Measurements from ENCODE around the gene CLDN11.

- TF ChIP-seq CTCF (IDR thresholded peaks at IDR 0.05) (no peak), RCOR1 (IDR thresholded peaks at IDR 0.05; ENCODE audit: low read length) (no peak)
Measured at GRCh38 chr3:170440344-170440743, 21.7 kb downstream of the CLDN11 start.

All from SK-N-SH (cell line).